Measurements from ENCODE around the gene SAMD4B.
"Not testable (repeated sequence)": the region's sequence is repeated elsewhere in the genome, so short reads cannot be mapped to it uniquely, and the experiment has no call there.

The SAMD4B gene, protein sequence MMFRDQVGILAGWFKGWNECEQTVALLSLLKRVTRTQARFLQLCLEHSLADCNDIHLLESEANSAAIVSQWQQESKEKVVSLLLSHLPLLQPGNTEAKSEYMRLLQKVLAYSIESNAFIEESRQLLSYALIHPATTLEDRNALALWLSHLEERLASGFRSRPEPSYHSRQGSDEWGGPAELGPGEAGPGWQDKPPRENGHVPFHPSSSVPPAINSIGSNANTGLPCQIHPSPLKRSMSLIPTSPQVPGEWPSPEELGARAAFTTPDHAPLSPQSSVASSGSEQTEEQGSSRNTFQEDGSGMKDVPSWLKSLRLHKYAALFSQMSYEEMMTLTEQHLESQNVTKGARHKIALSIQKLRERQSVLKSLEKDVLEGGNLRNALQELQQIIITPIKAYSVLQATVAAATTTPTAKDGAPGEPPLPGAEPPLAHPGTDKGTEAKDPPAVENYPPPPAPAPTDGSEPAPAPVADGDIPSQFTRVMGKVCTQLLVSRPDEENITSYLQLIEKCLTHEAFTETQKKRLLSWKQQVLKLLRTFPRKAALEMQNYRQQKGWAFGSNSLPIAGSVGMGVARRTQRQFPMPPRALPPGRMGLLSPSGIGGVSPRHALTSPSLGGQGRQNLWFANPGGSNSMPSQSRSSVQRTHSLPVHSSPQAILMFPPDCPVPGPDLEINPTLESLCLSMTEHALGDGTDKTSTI

DNA sequence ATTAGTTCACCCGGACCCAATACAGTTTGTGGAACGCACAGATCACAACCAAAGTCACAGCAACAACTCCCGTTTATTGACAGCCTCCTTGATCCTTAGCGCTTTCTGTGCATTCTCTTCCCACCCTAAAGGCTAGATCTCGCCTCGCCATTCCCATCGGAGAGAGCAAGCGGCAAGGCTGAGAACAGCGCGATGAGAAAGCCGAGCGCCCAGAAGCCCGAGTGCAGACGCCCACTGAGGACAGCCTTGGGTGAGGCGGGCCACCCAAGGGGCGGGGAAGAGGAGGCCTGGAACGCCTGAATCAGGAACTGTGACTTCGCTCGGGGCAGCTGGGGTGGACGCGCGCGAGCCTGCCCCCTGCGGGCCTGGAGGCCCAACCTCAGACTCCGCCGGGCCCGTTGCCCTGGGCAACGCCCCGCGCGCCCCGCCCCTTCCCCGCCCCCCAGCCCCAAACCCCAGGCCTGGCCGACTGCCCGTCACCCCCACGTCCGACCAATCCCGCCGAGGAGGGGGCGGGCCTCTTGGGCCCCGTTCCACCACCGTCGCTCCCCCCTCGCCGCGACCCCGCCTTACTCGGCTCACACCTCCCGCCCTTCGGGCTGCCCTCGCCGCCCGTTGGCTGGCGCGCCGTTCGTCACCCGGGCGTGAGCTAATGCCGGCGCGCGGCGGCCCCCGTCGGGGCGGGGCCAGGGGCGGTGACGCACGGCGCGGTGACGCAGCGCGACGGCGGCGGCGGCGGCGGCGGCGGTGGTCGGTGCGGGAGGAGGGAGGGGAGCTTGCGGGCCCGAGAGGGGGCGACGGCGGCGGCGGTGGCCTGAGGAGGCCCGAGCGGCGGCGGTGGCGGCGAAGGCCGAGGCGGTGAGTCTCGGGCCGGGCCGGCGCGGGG is at the start of gene SAMD4B:
TSS of gene SAMD4B (plus strand) at position 703 of the 886 bp plus-strand sequence. CDS start 14,473 bp downstream, outside the sequence.
- peak; percentile 100 for DNase-seq

DNA sequence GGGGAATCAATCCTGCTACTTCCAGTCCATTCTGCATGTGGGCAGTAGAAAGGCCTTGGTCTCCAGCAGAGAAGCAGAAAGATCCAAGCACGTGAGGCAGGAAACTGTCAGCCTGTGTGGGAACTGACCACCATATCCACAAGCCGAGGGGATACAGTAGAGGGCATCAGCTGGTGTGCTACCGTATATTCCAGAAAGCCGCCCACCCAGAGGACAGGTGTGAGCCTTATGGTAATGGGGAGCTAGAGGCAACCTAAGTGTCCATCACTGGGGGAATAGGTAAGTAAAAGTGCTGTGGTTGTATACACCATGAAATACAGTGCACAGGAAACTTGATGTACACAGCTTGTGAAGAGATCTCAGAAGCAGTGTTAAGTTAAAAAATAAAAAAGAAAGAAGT is 48.8 kb upstream of the SAMD4B start:
- no peak for DNase-seq

DNA sequence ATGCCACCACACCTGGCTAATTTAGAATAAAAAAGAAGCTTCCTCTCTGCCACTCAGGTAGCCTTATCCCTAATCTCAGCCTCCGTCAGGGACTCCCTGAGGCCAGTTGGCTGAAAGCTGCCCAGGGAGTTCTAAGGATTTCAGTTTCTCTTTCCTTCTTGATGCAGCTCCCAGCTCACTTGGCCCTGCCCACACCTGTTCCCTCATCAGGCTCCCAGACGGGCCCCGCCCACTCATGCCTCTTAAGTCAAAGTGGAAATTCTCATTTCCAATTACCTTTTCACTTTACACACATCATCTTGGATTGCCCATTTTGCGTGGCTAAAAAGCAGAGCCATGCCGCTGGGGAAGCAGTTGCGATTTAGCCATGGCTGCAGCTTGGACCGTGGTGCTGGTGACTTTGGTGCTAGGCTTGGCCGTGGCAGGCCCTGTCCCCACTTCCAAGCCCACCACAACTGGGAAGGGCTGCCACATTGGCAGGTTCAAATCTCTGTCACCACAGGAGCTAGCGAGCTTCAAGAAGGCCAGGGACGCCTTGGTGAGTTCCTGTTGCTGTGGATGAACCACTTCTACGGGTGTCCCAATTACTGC is 46.1 kb upstream of the SAMD4B start, which contains the start of gene IFNL1:
TSS of gene IFNL1 (plus strand) at position 353 of the 591 bp plus-strand sequence. CDS start at position 368, 15 bp downstream.
- DNase-seq = no peak

DNA sequence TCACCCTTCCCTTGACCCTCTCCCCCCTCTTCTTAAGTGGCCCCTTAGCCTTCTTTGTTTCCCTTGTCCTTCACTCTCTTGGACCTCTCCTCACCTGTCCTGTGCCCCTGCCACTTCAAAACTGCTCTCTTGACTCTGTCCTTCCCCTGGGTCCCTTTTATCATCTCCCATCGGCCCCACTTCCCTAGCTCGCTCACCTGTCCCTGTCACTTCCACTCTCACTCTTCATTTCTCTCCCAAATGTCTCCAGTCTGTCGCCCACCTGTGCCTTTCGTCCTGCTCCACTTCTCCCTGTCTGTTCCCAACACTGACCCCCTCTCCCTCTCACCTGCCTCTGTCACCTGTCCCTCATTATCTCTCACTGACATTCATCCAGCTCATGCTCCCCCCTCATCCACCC is 45.3 kb upstream of the SAMD4B start:
- no peak for DNase-seq

DNA sequence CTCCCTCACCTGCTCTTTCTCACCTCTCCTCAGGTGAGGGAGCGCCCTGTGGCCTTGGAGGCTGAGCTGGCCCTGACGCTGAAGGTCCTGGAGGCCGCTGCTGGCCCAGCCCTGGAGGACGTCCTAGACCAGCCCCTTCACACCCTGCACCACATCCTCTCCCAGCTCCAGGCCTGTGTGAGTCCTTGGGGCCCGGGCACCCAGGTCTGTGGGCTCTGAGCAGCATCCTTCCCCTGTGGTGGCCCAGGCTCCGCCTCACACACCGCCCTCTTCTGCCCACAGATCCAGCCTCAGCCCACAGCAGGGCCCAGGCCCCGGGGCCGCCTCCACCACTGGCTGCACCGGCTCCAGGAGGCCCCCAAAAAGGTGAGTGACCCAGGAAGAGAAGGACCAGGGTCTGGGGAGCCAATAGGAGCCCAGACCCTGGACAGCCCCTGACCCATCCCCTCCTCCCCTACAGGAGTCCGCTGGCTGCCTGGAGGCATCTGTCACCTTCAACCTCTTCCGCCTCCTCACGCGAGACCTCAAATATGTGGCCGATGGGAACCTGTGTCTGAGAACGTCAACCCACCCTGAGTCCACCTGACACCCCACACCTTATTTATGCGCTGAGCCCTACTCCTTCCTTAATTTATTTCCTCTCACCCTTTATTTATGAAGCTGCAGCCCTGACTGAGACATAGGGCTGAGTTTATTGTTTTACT is 44.1 kb upstream of the SAMD4B start:
- DNase-seq = peak; percentile 86

DNA sequence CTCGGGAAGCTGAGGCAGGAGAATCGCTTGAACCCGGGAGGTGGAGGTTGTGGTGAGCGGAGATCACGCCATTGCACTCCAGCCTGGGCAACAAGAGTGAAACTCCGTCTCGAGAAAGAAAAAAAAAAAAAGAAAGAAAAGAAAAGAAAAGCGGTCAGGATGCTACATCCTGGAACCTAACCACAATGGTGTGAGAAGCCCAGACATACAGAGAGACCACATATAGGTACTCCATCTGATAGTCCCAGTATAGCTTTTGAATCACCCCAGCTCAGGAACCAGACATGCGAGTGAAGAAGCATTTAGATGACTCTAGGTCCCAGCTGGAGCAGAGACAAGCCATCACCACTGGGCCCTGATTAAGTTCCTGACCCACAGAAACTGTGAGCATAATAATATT is 42.8 kb upstream of the SAMD4B start:
- peak; percentile 75 for DNase-seq

DNA sequence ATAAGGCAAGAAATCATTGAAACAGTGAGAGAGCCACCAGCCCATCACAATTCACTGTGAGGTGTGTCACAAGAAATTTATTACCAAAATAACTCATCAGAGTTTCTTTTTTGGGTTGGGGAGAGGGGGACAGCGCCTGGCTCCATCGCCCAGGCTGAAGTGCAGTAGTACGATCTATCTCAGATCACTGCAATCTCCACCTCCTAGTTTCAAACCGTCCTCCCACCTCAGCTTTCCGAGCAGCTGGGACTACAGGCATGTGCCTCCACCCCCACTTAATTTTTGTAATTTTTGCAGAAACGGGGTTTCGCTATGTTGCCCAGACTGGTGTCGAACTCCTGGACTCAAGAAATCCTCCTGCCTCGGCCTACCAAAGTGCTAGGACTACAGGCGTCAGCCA is 42.4 kb upstream of the SAMD4B start:
- DNase-seq = no peak

DNA sequence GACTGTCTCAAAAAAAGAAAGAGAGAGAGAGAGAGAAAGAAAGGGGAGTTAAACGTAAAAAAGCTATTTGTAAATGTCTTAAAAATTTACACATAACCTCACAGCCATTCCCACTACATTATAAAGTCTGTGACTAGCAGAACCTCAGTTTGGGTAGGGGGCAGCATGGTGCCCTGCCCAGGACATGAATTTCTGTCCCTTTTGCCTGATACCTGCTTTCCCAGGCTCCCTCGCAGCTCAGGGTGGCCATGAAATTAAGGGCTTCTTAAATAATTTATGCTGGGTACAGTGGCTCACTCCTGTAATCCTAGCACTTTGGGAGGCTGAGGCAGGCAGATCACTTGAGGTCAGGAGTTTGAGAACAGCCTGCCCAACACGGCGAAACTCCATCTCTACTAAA is 41.2 kb upstream of the SAMD4B start:
- DNase-seq = no peak

DNA sequence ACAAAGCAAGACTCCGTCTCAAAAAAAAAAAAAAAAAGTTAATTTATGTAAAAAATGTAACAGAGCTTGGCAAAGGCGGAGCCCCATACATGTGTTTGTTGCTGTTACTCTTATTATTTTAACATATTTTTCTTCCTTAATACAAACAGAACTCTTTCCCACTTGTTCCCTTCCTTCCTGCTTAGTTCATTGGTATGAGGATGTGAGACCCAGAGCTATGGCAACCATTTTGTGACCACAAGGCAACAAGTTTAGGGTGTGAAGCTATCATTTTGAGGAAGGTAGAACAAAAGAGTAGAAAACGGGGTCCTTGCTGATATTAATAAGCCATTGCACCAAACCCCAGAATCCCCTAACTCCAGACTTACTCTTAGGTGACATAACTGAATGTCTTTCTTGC is 40.7 kb upstream of the SAMD4B start:
- DNase-seq = no peak

DNA sequence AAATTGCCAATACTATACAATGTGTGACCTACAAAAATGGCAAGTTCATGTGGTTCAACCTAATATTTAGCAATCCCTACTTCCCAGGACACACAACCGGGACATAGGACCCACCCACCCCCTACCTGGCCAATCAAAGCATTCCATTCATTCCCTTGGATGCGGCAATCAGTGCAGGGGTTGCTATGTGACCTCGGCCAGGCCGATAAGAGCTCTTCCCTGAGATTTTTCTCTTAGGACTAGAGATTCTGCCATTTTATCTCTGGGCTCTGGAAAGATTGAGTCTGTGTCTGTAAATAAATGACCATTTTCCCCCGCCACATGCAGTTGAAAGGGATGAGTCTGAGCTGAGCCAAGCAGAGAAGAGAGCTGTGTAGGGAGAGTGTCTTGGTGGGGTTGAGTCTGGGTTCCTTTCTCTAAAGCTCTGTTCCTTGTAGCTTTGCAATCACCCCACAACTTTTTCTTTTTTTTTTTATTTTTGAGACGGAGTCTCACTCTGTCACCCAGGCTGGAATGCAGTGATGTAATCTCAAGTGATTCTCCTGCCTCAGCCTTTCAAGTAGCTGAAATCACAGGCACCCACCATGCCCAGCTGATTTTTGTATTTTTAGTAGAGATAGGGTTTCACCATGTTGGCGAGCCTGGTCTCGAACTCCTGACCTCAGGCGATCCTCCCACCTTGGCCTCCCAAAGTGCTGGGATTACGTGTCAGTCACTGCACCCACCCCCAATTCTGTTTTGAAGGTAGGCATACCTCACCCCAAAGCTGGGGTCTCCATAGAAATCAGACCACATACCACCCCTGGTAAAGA is 38.6 kb upstream of the SAMD4B start:
- DNase-seq = no peak

DNA sequence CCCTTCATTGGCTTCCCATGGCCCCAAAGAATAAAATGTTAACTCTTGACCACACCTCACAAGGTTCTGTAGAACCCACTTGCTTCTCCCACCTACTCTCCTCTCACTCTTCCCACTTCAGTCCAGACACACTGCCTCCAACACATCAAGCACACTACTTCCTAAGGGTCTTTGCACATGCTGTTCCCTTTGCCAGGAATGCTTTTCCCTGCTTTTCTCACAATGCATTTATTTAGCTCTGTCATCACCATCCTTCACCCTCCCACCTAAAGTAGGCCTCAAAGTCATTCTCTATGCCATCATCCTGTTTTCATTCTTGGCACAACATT is 38.1 kb upstream of the SAMD4B start:
- no peak for DNase-seq

DNA sequence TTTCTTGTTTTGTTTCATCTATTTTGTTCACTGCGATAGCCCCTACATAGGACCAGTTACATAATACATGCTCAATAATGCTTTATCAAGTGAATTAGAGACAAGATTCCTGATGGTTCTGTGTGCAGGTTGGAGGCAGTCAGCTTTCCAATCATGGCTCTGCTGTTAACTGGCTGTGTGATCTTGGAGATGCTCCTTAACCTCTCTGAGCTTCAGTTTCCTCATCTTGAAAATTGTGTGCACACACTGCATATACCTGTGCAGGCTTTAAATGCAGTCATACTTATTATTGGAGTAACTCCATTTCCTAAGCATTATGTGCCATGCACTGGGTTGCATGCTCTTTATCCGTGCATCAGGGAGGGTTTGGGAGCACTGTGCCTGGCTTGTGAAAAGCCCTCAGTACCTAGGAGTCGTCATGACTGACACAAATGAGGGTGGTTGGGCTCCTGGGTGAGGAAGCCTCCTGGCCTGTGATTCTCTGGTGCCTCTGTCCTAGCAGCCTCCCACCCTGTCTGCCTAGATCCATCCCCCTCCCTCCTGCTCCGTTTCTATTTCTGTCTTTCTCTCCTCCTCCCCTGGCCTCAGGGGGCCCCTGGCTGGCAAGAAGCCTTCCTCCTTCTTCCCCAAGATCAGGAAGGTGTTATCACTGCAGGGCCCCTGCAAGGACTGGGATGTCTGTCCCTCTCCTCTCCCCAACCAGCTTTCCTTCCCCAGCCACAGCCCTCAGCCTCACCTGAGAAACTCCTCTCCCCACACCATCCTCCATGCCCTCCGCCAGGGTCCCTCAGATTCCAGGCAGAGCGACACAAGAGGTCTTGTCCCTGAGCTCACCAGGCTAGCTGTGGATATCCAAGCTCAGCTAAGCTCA is 37.3 kb upstream of the SAMD4B start:
- no peak for DNase-seq

DNA sequence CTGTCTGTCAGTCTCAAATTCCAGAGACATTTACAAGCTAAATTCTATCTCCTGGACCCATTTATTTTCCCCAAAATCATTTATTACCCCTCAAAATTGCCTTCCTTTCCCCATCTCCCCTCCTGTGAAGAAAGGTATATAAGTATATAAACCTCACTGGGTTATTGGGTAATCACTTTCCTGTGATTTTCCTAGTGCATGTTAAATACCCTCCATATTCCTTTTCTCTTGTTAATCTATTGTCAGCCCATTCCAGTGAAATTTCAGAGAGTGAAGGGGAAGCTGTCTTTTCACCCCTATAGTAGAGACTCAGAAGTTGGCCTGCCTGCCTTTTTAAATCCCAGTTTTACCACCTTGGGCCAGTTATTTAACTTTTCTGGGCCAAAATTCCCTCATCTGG is 36.1 kb upstream of the SAMD4B start:
- DNase-seq = no peak

DNA sequence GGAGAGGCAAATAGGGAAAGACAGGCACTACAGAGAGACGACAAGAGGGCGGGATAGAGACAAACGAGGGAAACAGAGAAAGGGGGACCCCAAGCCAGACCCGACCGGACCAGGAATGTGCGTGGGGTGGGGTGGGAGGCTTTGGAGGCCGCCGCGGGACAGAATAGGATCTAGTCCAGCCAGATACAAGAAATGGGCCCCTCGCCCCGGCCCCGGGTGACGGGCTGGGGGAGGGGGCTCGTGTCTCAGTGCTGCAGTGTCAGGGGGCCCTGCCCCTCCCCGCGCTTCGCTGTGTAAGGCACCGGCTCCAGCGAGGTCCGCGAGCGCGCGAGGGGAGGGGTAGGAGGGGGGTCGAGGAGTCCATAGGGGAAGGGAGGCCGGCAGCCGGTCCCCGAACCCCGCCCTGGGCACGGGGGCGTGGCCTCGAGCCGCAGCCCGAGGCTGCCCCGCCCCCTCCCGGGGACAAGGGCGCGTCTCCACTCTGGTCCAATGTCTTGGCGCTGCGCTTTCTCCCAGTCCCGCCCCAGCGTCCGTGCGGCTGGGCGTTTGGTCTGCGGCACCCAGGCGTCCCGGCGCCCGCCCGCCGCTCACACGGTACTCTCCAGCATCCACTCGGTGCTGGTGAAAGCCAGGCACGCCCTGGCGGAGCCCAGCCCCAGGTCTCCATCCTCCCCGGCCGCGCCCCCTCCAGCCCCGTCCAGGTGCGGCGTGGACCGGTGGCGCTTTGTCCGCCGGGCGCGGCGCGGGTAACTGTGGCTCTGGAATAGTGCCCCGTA is 35.0 kb upstream of the SAMD4B start:
- no peak for DNase-seq

DNA sequence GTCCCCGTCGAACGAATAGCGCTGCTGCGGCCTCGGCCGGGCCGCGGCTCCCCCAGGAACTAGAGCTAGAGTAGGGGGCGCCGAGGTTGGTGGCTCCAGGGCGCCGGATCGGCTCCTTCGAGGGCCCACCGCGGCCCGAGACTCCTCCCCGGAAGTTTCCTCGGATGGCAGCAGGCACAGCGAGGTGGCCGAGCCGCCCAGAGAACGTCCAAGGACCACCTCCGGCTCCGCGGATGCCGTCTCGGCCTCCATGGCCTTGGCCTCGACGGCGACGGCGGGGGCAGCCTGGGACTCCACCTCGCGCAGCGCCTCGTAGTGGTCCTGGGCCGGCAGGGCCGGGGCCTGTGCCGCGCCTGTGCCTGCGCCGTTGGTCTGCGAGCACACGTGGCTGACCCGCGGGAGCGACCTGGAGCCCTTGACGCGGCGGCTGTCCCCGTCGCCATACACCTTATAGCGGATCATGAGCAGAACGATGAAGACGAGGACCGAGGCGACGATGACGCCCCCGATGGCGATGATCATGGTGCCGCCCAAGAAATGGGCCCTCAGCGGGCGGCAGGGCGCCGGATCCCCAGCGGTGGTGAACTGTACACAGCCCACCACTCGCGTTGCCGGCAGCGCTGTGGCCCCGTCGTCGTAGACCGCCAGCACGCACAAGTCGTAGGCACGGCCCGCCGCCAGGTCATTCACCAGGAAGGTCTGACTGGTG is 34.2 kb upstream of the SAMD4B start:
- no peak for DNase-seq

DNA sequence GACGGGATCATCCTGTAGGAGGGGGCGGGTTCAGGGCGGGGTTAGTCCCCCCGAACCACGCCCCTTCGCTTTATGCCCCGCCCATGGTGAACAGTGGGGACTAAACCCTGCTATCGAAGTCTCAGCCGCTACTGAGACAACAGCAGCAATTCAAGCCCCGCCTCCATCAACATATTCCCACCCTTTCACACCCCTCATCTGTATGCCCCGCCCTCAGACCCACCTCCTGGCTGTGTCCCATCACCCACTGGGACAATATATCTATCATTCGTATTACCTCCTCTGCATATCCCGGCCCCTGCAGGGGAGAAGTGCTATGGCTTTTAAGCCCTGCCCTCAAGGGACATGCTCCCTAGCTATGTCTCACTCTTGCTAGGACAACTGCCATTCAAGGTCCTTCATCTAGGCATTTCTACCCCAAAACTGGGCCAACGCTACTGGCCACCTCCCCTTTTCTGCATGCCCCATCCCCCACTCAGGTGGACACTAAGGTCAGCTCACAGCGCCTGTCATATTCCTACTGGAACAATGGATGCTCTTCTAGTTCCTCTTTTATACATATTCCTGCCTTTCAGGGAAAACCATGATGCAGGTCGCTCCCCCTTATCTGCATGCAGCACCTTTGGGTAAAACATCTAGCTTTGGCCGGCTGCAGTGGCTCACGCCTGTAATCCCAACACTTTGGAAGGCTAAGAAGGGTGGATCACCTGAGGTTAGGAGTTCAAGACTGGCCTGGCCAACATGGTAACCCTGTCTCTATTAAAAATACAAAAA is 33.5 kb upstream of the SAMD4B start:
- no peak for DNase-seq

DNA sequence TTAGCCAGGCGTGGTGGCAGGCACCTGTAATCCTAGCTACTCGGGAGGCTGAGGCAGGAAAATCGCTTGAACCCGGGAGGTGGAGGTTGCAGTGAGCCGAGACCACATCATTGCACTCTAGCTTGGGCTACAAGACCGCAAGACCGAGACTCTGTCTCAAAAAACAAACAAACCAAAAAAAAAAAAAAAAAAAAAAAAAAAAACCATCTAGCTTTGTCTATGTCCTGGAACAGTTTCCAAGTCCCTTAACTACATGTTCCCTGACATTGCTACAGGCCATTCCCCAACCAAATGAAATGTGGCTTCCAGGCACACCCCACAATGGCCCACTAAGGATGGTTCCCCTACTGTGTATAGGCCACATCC is 32.9 kb upstream of the SAMD4B start:
- not testable (repeated sequence) for DNase-seq
